VCaP (cell line): ENCODE data around the gene TBX15.

Experiments used
- H3K27ac ChIP-seq: fragments of 450-650 bp; 2 replicates; pipeline ENCODE4 v1.5.1; 2017
- TF ChIP-seq, protein P1 (sequence below): fragments of 450-650 bp; conservative IDR thresholded peaks from 2 replicates; pipeline ENCODE4 v1.5.1; 2017; ENCODE audit warnings: mild to moderate bottlenecking, moderate library complexity

The TBX15 gene

DNA sequence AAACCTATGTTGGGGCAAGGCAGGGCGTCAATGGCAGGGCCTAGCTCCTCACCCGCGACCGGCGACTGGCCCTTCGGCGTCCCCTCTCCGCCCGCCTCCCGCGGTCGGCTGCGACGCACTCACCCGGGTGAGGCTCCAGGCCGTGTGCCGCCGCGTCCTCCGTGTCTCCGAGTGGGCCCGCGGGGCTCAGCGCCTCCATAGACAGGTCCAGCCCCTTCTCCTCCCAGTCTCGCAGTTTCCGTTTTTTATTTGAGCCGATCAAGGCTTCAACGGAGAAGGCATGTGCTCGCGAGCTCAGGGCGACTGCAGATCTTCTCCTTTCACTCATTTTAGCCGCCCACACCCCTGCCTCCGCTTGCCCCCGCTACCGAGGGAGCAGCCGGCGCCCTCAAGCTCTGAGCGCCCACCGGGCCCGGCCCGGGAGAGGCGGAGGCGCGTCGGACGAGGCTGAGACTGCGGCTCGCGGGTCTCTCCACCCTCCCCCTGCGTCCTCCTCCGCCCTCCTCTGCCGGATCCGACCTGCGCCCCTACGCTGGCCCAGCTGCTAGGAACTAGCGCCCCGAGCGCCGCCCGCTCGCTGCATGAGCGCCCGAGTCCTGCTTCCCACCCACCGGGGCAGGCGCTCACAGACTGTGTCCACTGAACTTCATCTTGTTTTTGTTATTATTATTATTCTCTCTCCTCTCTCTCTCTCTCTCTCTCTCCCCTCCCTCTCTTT is 516 bp downstream of the TBX15 start:
- H3K27ac ChIP-seq: no peak overlapping the region

DNA sequence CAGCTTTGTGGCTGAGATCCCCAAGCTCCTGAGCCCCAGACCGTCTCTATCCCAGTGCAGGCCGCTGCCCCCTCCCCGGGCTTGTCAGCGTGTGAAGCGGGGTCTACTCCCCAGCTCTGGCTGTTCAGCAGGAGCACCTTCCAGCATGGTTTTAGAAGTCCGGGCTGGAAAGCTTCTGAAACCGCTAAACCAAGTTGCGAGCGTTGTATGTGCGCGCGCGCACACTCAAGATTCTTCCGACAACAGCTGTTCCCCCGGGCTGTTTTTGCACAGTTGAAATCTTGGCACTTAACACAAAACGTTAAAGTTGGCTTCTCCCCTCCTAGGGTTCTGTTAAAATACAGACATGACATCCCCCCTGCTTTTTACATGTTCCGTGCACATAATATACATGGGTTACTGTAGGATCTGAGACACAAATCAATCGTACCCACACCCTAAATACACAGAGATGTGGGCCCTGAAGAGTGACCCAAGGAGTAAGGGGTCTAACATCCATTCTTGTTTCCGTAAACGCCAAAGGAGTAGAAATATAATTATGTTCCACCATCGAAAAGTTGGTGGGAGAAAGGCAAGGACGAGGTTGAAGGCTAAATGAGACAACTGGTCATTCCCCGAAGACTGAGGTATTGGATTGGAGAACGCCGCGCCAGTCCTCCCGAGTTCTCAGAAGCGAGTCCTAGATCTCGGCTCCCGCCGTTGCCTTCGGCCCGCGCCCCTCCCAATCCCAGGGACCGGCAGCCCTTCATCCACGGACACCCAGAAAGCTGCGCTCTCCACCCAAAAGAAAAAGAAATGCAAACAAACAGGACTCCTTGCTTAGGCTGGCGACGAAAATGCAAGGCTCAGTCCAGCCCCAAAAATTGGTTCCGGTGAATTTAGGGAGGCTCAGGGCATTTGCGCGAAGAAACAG is 1.3 kb downstream of the TBX15 start:
- TF ChIP-seq, protein P1, sequence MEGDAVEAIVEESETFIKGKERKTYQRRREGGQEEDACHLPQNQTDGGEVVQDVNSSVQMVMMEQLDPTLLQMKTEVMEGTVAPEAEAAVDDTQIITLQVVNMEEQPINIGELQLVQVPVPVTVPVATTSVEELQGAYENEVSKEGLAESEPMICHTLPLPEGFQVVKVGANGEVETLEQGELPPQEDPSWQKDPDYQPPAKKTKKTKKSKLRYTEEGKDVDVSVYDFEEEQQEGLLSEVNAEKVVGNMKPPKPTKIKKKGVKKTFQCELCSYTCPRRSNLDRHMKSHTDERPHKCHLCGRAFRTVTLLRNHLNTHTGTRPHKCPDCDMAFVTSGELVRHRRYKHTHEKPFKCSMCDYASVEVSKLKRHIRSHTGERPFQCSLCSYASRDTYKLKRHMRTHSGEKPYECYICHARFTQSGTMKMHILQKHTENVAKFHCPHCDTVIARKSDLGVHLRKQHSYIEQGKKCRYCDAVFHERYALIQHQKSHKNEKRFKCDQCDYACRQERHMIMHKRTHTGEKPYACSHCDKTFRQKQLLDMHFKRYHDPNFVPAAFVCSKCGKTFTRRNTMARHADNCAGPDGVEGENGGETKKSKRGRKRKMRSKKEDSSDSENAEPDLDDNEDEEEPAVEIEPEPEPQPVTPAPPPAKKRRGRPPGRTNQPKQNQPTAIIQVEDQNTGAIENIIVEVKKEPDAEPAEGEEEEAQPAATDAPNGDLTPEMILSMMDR: no peak
- no peak overlapping the region for H3K27ac ChIP-seq

More for the DNA sequence above, 516 bp downstream of the TBX15 start:
- TF ChIP-seq, protein P1: no peak

GRCh38 chr1:118985640-118986554 is 2.2 kb downstream of the TBX15 start:
- H3K27ac ChIP-seq: no peak overlapping the region
- TF ChIP-seq, protein P1: no peak

GRCh38 chr1:118984722-118985639 is 3.2 kb downstream of the TBX15 start:
- TF ChIP-seq, protein P1: no peak
- no peak overlapping the region for H3K27ac ChIP-seq

DNA sequence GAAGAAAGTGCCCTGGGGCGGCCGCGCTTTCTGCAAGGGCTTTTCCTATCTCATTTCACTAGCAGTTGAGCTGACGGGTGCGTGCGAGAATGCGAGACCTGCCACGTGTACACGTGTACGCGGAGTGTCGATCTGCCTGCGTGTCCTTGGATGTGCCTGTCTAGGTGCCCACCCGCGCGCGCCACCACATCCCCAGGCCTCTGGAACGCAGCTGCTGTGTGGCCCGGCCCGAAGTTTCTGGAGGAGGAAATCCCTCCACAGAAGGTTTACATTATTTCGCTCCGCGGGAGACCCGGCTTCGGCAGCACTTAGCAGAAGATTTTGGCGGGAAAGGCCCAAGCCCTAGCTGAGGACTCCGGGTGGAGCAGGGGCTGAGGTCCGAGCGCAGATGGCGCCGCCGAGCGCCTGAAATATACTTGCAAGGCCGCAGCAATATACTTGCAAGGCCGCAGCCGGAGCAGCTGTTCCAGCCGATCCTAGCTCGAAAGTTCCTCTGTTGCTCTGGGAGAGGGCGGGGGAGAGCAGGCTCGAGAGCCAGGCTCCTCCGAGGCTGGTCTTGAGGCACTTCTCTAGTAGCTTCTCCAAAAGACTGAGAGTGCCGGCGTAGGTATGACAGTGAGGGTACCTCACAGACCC is 3.9 kb downstream of the TBX15 start:
- TF ChIP-seq, protein P1: no peak
- no peak overlapping the region for H3K27ac ChIP-seq

DNA sequence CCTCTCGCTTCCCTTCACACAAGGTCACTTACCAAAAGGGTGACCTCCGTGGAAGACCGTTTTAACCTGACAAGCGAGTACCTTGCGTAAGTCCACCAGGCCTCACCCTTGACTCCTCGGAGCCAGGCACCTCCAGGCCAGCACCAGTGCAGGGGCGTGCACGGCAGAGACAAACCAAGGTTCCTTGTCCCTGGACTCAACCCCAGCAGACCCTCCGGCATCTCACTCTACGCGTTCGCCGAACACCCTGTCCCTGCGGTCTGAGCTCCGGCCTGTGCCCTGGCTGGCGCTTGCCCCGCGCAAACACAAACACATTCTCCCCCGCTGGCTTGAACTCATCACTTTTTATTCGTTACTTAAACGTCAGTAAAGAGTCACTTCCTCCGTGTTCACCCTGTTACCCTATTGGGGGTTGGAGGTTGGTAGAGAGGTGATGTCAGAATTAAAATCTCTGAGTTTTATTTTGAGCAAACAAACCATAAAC is 4.5 kb downstream of the TBX15 start:
- TF ChIP-seq, protein P1: no peak
- H3K27ac ChIP-seq: no peak overlapping the region
